HepG2 (cell line): ENCODE results near the gene NXPH4. TPM values are rescaled to one million over a fixed set of nuclear protein-coding genes. Genes with fewer than 3 reads are reported as not detected.

Experiments used
- ASH2L ChIP-seq: fragments of 300-600, 200-600 bp; sonication (generic); IDR thresholded peaks from 2 replicates; pipeline ENCODE4 v1.7.0; 2017; ENCODE audit warnings: low read depth, mild to moderate bottlenecking, moderate library complexity, mixed read lengths, low read length; ENCODE audit not compliant: insufficient read length
- CERS6 ChIP-seq: sonication (generic); formaldehyde crosslinking; IDR thresholded peaks from 2 replicates; pipeline ENCODE4 v1.5.0; 2020; ENCODE audit warnings: missing genetic modification reagents
- DPF2 ChIP-seq: sonication (generic); formaldehyde crosslinking; IDR thresholded peaks from 2 replicates; pipeline ENCODE4 v1.4.0; 2020; ENCODE audit warnings: mild to moderate bottlenecking, low read depth, missing genetic modification reagents, borderline replicate concordance
- FOSL1 ChIP-seq: sonication (generic); formaldehyde crosslinking; IDR thresholded peaks from 2 replicates; pipeline ENCODE4 v1.9.0; 2021; ENCODE audit warnings: missing genetic modification reagents, borderline replicate concordance
- IKZF5 ChIP-seq: IDR thresholded peaks from 2 replicates; pipeline ENCODE4 v1.6.1; 2018; ENCODE audit warnings: missing genetic modification reagents, mild to moderate bottlenecking, missing compliant biosample characterization
- NBN ChIP-seq: fragments of 450-650 bp; conservative IDR thresholded peaks from 2 replicates; pipeline ENCODE4 v1.6.1; 2017
- PRDM4 ChIP-seq: sonication (generic); formaldehyde crosslinking; IDR thresholded peaks from 2 replicates; pipeline ENCODE4 v1.9.0; 2021; ENCODE audit warnings: missing genetic modification reagents, borderline replicate concordance
- SMARCE1 ChIP-seq: fragments of 450-650 bp; IDR thresholded peaks from 2 replicates; pipeline ENCODE4 v1.6.1; 2017; ENCODE audit warnings: borderline replicate concordance
- U2AF1 ChIP-seq: fragments of 200-400 bp; formaldehyde crosslinking; optimal IDR thresholded peaks from 2 replicates; pipeline ENCODE3; 2017; ENCODE audit warnings: mild to moderate bottlenecking, low read depth, low read length
- ZBTB26 ChIP-seq: IDR thresholded peaks from 2 replicates; pipeline ENCODE4 v1.6.1; 2016; ENCODE audit warnings: missing compliant biosample characterization, missing genetic modification reagents, borderline replicate concordance
- ZFP36L1 ChIP-seq: sonication (generic); formaldehyde crosslinking; IDR thresholded peaks from 2 replicates; pipeline ENCODE4 v1.8.0; 2022; ENCODE audit warnings: mild to moderate bottlenecking, missing genetic modification reagents, moderate library complexity
- ZFP82 ChIP-seq: sonication (generic); formaldehyde crosslinking; IDR thresholded peaks from 2 replicates; pipeline ENCODE4 v1.5.1; 2020; ENCODE audit warnings: mild to moderate bottlenecking, missing genetic modification reagents, borderline replicate concordance
- ZMYM2 ChIP-seq: sonication (generic); formaldehyde crosslinking; IDR thresholded peaks from 2 replicates; pipeline ENCODE4 v1.8.0; 2022; ENCODE audit warnings: mild to moderate bottlenecking, missing genetic modification reagents
- ZNF207 ChIP-seq: fragments of 450-650 bp; IDR thresholded peaks from 2 replicates; pipeline ENCODE4 v1.6.1; 2016; ENCODE audit warnings: antibody characterized with exemption, borderline replicate concordance
- ZNF530 ChIP-seq: sonication (generic); formaldehyde crosslinking; IDR thresholded peaks from 2 replicates; pipeline ENCODE4 v1.5.0; 2020; ENCODE audit warnings: low read depth, mild to moderate bottlenecking, missing genetic modification reagents
- polyA plus RNA-seq, 8 experiments: library from polyadenylated mRNA; depleted of rRNA in 3 of 8; stranded (reverse) in 7 of 8; unstranded in 1 of 8; fragments of >200 nt; fragmentation: Illumina TruSeq in 4 of 8; extraction: Trizol in 4 of 8; gene quantifications; 2 replicates each; pipeline versions ENCODE4 v1.2.1 to v1.2.3, GENCODE V29; 2011 to 2016; ENCODE audit warnings: low read depth in 4 of 8, missing spikeins in 1 of 8, mixed read lengths in 1 of 8; ENCODE audit not compliant: insufficient read depth in 1 of 8
- total RNA-seq, 5 experiments: library from RNA; depleted of rRNA; stranded (reverse); fragments of >200 nt; fragmentation: Illumina TruSeq; extraction: Trizol; gene quantifications; 2 replicates each; pipeline ENCODE4 v1.2.3, GENCODE V29; 2016; ENCODE audit warnings: low read depth in 1 of 5
- TF ChIP-seq, protein P1 (sequence below): sonication (generic); formaldehyde crosslinking; IDR thresholded peaks from 2 replicates; pipeline ENCODE4 v1.5.0; 2020; ENCODE audit warnings: mild to moderate bottlenecking, missing genetic modification reagents

Gene NXPH4
- total and polyA plus RNA-seq, 2 of the 13 experiments (the other 11 are each of a cell fraction or from before 2014, with no cell fraction given), result 0.13 TPM; not detected in 1

- TF ChIP-seq, protein P1, sequence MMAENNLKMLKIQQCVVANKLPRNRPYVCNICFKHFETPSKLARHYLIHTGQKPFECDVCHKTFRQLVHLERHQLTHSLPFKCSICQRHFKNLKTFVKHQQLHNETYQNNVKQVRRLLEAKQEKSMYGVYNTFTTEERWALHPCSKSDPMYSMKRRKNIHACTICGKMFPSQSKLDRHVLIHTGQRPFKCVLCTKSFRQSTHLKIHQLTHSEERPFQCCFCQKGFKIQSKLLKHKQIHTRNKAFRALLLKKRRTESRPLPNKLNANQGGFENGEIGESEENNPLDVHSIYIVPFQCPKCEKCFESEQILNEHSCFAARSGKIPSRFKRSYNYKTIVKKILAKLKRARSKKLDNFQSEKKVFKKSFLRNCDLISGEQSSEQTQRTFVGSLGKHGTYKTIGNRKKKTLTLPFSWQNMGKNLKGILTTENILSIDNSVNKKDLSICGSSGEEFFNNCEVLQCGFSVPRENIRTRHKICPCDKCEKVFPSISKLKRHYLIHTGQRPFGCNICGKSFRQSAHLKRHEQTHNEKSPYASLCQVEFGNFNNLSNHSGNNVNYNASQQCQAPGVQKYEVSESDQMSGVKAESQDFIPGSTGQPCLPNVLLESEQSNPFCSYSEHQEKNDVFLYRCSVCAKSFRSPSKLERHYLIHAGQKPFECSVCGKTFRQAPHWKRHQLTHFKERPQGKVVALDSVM (CRISPR knock-in tag), result peak; percentile 9; the same call in 1 of the 2 replicates
- peak; percentile 56; the same call in 1 of the 2 replicates for TF ChIP-seq IKZF5 (CRISPR knock-in tag)
- no peak for TF ChIP-seq PRDM4
- no peak for TF ChIP-seq CERS6
- TF ChIP-seq NBN, result no peak
- no peak for TF ChIP-seq DPF2
- no peak for TF ChIP-seq SMARCE1
- TF ChIP-seq ZFP82 (CRISPR knock-in tag), result no peak
- TF ChIP-seq FOSL1 (CRISPR knock-in tag), result no peak
- no peak for TF ChIP-seq ZNF207
- no peak for TF ChIP-seq ZFP36L1 (CRISPR knock-in tag)
- peak; percentile 76 for TF ChIP-seq U2AF1
- no peak for TF ChIP-seq ZNF530
- TF ChIP-seq ZMYM2 (CRISPR knock-in tag), result 0 out of 2 replicates have a peak, but pooled peaks have one; percentile 27
- TF ChIP-seq ZBTB26 (CRISPR knock-in tag), result 0 out of 2 replicates have a peak, but pooled peaks have one; percentile 69
- peak; percentile 31 for TF ChIP-seq ASH2L
These were observed 22.4 kb downstream of the NXPH4 start (continued) for GRCh38 chr12:57238854-57239554.
